Kidney tubule cell (primary cell): ENCODE measurements around the gene ATF4.
A peak's percentile ranks its signal among the peaks of the same experiment; 100 is the strongest.
"Not testable (repeated sequence)": the region's sequence is repeated elsewhere in the genome, so short reads cannot be mapped to it uniquely, and the experiment has no call there.

Source experiments
- DNase-seq: peaks from one replicate; pipeline ENCODE4 v3.0.0-alpha.2; 2018; ENCODE audit warnings: low spot score

Gene ATF4

GRCh38 chr22:39489094-39490068 lies 31.0 kb upstream of the ATF4 start:
- no peak for DNase-seq

DNA sequence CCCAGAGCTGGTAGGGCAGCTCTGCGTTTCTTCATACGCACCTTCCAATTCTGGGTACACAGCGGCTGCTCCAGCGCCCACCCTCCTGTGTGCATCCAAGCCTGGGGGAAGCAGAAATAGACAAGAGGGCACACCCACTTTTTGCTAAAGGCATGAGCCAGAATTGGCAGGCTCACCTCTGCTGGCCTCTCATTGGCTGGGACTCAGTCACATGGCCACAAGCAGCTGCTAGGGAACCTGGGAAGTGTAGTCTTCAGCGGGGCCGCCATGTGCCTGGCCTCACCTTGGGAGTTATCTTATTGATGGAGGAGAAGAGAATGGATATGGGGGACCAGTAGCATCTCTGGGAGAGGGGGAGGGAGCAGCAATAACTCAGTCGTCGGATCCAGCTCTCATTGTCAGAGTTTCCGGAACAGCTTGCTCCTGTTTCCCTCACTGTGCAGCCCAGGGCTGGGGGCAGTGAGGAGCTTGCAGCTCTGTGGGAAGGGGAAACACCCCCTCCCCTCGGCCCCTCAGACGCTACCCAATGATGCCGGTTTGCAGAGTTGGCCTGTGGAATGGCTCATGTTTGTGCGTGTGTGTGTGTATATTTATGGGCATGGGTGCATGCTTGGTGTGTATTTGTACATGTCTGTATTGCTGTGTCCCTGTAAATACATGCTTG lies 30.1 kb upstream of the ATF4 start:
- peak; percentile 63 for DNase-seq

GRCh38 chr22:39490966-39491680 lies 29.2 kb upstream of the ATF4 start:
- no peak for DNase-seq

DNA sequence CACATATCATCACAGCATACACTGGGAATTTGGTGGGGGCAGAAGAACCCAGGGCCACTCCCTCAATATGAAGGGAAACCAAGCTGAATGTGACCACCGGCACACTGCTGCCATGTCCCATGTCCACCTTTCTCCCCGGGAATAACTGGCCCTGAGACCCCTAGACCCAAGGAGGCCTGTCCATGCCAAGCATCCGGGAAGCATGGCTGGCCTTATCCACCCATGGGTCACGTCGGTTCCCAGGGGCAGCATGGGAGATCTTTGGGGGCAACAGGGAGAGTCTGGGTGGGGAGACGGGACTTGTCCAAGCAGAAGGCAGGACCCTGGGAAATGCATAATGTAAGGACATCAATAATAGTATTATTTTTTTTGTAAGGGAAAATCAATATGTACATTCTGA lies 28.7 kb upstream of the ATF4 start:
- DNase-seq: no peak

GRCh38 chr22:39492186-39492585 lies 28.2 kb upstream of the ATF4 start:
- DNase-seq: no peak

DNA sequence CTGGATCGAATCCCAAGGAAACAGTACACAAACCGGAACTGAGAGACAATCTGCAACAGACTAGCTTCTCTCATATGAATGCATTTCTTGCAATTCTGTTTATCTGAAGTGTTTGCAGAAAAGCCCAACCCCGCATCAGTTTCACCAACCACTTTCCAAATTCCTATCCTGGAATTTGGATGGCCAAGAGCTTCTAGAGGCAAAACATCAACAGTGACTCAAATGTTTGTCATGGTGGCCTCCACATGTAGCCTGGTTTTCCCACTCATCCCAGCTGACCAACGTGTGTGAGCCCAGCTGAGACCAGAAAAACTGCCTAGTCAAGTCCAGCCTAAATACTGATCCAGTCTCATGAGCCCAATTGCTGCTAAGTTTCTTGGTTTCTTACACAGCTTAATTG lies 26.6 kb upstream of the ATF4 start:
- DNase-seq: peak; percentile 52

DNA sequence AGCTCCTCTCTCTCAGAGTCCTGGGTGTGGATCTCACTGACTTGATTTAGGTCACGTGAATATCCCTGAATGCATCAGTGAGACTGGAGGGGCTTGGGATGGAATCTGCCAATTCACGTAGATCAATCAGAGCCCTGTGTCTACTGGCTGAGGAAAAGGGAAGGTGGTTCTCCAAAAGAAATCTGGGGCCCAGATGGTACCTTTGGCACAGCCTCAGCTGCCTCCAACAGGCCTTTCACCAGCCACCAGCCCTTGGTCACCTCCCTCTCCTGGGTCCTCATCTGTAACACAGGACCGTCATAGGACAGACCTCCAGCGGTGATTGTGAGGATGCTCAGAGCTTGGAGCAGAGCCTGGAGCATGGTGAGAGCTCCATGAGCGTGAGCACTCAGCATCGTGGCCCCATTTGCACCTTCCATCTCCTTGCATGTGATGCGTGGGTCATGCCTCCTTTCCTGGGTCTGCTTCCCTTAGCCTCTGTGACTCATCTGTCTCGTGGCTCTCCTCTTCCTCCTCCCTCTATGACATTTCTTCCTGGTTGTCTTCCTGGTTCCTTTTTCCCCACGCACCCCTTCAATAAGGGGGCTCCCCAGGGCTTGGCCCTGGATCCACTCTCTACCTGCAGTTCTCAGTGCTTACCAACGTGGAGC lies 25.8 kb upstream of the ATF4 start:
- DNase-seq: peak; percentile 56

DNA sequence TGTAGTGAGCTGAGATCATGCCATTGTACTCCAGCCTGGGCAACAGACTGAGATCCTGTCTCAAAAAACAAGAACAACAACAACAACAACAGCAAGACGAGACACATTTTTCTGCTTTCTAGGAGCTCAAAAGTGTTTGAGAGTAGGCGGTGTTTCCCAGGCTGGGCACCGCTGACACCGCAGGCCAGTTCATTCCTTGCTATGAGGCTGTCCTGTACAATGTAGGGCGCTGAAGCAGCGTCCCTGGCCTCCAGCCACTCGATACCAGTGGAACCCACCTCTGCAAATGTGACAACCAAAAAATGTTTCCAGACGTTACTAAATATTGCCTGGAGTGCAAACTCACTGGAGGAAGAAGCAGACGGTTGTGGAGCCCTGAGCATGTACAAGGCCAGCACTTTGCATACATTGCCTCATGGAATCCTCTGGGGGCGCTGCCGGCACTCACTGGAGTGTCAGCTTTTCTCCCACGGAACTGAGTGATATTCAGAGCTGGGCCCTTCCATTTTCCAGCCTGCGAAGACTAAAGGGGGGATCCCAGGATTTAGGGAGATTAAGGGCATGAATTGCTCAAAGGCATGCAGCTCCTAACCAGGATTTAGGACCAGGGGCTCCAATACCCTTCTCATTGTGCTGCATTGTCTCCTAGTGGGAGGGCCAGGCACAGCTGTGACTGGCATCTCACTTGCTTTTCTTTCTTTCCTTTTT lies 24.1 kb upstream of the ATF4 start:
- peak; percentile 64 for DNase-seq

DNA sequence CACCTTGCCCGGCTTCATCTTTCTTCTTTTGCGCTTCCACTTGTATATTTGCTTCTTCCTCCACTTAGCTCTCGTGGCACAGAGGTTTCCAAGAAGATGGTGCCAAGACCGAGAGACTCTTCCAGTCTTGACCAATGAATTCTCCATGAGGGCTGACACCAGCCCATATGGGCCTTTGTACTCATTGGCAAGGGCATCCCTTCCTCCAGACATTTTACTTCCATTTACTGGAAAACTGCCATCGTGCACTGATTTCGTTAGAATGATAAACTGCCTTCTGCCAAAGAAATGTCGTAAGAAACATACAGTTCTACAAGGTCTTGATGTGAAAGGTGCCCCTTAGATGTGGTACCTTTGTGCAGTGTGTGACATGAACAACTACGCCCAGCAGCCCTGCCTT lies 22.9 kb upstream of the ATF4 start:
- no peak for DNase-seq

- no peak for DNase-seq
Measured at GRCh38 chr22:39498368-39498767, 22.0 kb upstream of the ATF4 start.

- no peak for DNase-seq
Measured at GRCh38 chr22:39498802-39499201, 21.6 kb upstream of the ATF4 start.

DNA sequence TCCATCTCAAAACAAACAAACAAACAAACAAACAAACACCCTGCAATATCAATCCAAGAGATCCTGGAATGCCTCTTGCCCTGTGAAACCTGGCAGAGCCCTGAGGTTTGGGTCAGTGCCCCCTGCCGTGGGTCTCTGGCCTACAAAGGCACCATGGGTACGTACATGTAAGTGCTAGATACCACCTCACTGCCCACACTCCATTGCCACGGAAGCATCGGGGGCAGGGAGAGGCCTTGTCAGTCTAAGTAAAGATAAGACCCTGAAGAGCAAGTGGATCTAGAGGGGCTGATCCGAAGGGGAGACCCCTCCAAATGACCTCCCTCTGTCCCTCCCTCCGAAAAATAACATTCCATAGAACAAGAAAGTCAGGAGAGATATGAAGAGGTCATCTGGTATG lies 20.3 kb upstream of the ATF4 start:
- DNase-seq: no peak

- DNase-seq: no peak
Measured at GRCh38 chr22:39501644-39502108, 18.7 kb upstream of the ATF4 start.

- DNase-seq: peak; percentile 96
Measured at GRCh38 chr22:39502109-39502788, 18.1 kb upstream of the ATF4 start, which contains the start of gene MIEF1. TSS of gene MIEF1 (plus strand) at chr22:39502290. CDS start at chr22:39511295, 9,005 bp downstream.

GRCh38 chr22:39502789-39503409 lies 17.5 kb upstream of the ATF4 start:
- DNase-seq: no peak

DNA sequence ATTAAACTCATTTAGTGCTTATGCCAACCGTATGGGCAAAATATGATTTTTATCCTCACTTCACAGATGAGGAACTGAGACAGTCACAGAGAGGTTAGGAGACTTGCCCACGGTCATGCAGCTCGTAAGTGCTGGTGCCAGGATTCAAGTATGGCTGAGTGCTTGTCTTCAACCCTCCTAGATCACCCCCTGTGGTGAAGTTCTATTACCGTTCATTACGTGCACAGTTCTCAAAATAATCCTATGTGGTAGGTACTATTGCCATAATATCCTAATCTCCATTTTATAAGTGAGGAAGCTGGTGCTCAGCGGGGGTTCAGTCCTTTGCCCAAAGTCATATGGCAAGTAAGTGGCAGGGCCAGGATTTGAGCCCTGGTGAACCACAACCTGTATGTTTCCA lies 16.7 kb upstream of the ATF4 start:
- no peak for DNase-seq

GRCh38 chr22:39504071-39504470 lies 16.3 kb upstream of the ATF4 start:
- no peak for DNase-seq

DNA sequence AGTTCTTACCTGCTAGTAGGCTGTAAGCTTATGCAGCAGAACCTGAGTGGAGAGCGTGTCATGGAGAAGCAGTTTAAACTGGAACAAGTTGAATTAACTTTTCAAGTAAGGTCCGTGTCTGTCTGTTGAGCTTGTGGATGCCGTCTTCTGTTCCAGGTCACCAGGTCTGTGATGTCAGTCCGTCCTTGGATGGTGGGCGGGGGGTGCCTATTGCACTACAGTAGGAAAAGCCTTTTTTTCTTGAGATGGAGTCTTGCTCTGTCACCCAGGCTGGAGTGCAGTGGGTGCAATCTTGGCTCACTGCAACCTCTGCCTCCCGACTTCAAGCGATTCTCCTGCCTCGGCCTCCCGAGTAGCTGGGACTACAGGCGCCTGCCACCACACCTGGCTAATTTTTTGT lies 13.3 kb upstream of the ATF4 start:
- DNase-seq: not testable (repeated sequence)

- DNase-seq: no peak
Measured at GRCh38 chr22:39508393-39508792, 12.0 kb upstream of the ATF4 start.

- DNase-seq: no peak
Measured at GRCh38 chr22:39510529-39511149, 9.7 kb upstream of the ATF4 start.
